GM21423 (cell line): ENCODE measurements around the gene ARL8A.
"Not testable (repeated sequence)": the region's sequence is repeated elsewhere in the genome, so short reads cannot be mapped to it uniquely, and the experiment has no call there.

Experiments
- ATAC-seq: cut with Tn5 transposase; IDR thresholded peaks from one replicate; pipeline ENCODE4 v1.9.1; 2021; ENCODE audit warnings: mild to moderate bottlenecking, moderate library complexity; ENCODE audit not compliant: unreplicated experiment

The ARL8A gene

DNA sequence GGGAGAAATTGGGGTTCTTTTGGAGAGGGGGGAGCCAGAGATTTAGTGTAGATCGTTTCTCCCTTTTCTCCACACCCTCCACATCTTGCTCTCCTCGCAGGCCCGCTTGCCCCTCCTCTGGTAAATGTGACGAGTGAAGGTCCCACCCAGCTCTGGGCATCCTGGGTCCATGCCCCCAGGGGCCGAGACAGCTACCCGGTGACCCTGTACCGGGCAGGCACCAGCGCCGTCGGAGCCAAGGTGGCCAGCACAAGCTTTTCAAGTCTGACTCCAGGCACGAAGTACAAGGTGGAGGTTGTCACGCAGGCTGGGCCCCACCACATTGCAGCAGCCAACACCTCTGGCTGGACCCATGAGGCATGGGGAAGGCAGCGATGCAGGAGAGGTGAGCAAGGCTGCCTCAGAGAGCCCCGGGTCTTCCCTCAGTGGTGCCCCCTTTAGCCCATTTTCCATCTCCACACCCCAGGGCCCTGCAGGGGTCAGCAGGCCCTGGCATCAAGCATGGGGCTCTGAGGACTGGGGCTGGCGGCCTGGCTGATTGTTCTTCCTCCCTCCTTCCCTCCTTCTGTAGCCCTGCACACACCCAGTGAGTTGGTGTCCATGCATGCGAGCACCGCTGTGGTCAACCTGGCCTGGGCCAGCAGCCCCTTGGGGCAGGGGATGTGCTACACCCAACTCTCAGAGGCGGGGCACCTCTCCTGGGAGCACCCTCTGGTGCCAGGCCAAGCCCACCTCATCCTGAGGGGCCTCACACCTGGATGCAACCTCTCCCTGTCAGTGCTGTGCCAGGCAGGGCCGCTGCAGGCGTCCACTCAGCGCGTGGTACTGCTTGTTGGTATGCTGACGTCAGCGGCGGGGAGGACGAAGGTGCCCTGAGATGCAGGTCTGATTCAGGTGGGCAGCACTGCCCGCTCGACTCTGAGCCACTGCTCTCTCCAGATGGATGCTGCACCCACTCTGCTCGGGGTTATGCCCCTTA is 32.7 kb upstream of the ARL8A start:
- ATAC-seq = no peak

DNA sequence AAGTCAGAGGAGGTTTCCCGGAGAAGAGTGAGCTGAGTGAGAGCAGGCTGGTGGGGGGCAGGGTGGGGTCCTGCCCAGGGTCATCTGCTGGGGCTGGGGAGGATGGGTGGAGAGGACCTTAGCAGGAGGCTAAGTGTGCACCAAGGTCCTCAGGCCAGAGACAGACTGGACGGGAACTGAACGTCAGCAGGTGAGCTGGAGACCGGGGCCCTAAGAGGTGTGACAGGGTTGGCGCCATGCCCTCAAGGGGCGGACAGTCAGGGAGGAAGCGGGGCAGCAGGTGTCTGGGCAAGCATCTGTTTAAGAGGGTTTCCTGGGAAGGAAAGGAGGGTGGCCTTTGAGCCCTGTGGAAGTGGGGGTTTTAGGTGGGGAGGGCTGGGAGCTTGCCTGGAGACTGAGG is 29.5 kb upstream of the ARL8A start:
- ATAC-seq = no peak

DNA sequence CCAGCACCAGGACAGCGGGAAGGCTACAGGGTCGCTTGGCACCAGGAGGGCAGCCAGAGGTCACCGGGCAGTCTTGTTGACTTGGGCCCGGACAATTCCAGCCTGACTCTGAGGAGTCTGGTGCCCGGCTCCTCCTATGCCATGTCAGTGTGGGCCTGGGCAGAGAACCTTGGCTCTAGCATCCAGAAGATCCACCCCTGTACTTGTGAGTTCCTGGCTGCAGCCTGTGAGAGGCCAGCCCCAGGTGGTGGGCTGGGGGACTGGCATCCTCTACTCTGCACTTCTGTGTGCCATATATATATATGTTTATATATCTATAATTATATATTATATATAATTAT is 27.4 kb upstream of the ARL8A start:
- ATAC-seq = no peak

DNA sequence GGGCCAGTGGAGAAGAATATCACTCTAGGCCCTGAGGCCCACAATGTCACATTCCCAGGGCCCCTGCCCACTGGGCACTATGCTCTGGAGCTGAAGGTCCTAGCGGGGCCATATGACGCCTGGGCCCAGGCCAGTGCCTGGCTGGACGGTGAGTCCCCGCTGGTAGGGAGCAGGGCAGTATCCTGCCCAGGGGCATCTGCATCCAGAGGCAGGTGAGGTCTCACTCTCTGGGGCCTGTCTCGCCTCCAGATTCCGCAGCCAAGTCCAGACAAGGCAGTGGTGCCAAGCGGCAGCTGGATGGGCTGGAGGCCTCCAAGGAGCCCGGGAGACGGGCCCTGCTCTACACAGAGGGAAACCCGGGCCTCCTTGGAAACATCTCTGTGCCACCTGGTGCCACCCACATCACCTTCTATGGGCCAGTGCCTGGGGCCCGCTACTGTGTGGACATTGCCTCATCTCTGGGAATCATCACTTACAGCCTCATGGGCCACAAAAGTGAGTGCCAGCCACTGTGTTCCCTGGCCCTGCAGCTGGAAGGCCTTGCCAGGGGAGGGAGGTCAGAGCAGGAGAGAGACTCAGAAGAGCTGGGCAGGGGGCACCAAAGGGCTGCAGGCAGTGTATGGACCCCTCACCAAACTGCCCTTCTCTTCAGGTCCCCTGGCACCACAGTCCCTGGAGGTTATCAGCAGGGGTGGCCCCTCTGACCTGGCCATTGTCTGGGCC is 26.9 kb upstream of the ARL8A start:
- no peak for ATAC-seq

DNA sequence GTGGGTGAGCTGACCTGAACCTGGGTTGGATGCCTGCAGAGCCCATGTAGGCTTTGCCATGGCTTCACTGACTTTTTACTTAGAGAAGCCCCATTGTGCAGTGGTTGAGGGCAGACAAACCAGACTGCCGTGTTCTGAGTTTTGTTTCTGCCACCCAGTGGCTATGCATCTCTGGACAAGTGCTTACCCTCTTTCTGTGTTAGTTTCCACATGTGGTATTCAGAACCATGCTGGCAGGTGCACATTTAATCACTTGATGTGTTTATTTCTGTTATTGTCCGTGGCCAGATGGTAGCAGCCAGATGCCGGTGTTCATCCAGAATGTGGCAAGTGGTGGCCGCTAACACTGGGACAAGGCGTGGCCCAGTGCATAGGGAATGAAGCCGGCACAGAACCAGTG is 26.2 kb upstream of the ARL8A start:
- no peak for ATAC-seq

DNA sequence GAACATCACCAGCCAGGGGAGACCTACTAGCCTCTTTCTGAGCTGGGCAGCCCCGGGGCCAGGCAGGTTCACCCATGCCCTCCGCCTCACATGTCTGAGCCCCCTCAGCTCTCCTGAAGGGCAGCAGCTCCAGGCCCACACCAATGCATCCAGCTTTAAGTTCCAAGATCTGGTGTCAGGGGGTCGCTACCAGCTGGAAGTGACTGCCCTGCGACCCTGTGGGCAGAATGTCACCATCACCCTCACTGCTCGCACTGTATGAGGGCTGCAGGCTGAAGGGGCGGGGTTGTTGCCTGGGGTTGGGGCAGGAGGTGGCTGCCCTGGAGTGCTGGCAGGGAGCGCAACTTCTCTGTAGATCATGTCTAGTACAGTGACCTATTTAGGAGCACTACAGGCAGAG is 24.3 kb upstream of the ARL8A start:
- ATAC-seq = no peak

DNA sequence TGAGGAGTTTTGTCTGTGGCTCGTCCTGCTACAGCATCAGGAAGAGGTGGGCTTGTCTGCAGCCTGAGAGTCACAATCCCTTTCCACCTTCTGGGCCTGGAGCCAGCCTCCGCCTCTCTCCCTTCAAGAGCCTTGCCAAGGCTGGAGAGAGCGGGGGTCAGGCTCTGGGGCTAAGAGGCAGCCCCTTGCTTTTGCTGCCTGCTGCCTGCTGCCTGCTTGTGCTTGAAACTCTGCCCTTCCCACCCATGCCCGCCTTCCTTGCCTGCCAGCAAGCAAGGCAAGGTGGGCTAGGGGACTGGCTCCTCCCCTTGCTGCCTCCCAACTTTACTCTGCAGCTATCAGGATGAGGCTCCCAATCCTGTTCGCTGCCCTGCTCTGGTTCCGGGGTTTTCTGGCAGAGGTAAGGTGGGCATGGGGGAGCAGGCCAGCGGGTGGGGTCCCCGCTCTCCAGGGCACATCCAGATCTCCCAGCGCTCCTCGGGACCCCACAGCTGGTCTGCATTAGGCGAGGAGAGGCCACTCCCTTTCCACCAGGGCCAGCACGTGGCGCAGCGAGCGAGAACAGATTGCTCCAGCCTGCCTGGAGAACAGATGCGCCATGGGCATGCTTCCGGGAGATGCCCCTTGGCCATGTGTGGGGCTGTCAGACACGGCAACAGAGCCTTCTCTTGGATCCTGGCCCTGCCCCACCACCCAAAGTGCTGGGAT is 23.3 kb upstream of the ARL8A start:
- no peak for ATAC-seq

DNA sequence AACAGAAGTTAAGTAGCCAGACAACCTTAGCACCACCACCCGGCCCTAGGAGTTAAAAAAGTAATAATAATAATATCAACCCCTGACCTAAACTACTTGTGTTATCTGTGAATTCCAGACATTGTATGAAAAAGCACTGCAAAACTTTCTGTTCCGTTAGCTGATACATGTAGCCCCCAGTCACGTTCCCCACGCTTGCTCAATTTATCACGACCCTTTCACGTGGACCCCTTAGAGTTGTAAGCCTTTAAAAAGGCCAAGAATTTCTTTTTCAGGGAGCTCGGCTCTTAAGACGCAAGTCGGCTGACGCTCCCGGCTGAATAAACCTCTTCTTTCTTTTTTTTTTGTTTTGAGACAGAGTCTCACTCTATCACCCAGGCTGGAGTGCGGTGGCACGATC is 22.5 kb upstream of the ARL8A start:
- not testable (repeated sequence) for ATAC-seq

DNA sequence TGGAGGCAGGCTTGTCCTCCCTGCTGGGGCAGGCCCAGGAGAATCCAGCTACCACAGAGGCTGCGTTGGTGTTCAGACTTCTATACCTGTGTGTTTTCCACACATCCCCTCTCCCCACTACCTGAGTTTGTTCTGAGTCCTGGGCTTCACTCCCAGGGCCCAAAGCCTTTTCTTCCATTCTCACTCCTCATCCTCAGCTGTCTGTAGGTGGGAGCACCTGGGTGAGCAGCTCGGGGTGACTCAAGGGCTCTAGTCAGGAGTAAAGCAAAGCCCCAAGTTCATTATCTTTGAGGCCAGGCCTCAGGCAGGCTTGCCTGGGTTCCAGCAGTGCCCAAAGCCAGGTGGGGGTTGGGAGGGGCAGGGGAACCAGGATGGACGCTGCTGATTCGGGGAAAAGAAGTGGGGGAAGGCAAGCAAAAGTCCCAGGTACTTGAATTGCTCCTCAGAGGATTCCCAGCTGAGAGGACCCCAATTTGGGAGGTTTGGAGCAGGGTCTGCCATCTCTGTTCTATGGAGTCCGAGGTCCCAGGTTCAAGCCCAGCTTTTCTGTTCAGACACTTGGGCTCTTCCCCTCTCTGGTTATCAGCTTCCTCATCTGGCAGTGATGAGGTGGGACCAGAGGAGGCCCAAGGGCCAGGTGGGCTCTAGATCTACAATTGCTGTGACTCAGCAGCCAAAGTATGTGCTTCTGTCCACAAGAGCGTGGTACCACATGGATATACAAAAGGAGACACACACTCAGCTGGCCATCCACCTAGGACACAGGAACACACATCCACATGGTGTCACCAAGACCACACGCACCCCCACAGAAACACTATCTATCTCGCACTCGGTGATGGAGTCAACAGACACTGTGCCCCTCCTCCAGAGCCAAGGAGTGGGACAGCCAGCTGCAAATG is 21.7 kb upstream of the ARL8A start:
- no peak for ATAC-seq

DNA sequence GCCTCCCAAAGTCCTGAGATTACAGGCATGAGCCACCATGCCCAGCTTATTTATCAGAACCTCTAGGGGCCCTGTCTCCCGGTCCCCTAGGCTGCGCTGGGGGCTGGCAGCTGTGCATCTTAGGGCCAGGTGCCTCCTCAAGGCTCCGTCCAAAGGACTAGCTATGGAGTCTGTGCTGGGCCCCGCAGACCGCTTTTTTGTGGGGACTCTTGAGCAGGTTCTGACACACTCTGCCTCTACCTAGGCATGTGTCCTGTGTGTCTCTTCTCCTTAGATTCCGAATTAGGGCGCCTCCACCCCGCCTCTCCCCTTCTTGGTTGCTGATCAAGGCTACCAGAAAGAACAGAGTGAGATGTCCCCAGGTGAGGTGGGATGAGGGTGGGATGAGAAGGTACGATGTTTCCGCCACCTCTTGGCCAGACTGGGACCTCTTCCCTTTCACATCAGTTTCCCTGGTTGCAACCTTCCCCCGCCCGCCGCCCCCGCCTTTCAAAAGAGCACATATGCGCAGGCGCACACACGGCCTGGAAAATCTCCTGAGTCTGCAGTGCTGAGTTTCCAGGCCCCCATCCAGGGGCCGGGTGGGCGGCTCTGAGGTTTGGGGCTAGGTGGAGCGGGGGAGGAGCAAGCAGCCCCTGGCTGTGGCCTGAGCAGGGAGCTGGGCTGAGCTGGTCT is 20.9 kb upstream of the ARL8A start:
- no peak for ATAC-seq

DNA sequence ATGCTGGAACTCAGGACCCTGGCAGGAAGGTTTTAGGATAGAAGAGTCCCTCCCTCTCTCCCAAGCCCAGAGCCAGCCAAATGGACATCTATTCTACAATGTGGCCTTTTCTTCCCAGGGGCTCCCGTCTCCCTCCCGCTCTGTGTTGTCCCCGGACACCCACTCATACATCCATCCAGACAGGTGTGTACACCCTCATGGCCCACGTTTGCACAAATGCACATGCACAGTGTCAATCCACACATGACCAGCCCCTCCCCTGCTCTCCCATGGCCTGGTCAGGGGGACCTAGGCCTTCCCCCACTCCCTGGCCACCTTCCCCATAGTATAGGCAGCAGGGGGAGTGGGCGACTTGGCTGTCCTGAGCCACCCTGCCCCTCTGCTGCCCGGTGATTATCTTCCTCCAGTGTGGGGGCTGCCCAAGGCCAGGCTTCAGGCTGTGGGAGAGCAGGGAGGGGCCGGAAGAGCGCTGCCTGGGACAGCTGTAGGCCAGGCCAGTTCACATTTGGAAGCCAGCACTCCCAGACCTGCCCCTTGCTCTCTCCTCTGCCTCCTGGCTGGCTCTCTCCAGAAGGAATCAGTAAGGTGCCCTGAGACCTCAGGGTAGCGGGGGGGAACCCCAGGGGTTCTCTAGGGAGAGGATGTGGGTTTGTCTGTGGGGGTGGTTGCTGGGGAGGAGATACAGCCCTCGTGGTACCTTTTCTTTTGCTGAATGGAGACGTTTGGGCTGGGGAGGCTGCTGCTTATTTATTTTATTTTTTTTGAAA is 19.9 kb upstream of the ARL8A start:
- ATAC-seq = peak; percentile 50

DNA sequence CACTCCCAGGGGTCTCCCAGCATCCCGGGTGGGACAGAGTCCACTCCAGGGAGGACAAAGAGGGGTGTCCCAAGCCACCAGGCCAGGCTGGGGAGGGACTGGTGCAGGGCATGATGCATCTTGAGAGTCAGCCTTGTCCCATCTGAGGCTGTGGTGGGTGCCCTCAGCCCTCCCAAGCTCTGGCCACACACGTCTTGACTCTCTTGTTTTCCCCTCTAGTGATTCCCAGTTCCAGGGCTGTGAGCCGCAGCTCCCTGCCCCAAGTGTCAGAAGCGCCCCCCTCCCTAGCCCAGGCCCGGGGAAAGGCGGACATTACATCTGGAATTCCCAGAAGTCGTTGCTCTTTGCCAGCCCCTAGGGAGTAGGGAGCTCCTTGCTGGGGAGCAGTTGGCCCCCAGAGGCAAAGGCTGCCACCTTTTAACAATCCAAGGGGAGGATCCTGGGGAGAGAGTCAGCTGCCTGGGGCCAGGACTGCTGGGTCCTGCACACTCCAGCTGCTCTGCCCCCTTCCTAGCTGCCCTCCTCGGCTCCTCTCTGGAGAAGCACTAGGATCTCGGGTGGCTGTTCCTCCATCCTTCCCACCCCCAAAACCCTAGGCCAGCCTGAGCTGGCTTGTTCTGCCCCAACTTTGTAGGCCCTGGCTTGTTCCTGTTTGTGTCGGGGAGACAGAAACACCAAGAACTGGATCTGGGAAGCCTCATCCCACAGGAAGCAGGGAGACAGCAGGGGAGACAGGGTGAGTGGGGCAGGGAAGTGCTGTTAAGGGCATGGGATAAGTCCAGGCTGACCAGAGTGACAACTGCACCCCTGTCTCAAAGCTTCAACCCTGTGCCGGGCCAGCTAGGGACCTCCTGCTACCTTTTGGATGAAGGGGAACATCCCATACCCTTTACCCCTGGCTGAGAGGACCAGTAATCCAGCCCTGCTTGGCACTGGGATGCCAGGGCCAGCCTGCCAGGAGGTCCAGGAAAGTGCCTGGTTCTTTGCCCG is 19.0 kb upstream of the ARL8A start:
- no peak for ATAC-seq

DNA sequence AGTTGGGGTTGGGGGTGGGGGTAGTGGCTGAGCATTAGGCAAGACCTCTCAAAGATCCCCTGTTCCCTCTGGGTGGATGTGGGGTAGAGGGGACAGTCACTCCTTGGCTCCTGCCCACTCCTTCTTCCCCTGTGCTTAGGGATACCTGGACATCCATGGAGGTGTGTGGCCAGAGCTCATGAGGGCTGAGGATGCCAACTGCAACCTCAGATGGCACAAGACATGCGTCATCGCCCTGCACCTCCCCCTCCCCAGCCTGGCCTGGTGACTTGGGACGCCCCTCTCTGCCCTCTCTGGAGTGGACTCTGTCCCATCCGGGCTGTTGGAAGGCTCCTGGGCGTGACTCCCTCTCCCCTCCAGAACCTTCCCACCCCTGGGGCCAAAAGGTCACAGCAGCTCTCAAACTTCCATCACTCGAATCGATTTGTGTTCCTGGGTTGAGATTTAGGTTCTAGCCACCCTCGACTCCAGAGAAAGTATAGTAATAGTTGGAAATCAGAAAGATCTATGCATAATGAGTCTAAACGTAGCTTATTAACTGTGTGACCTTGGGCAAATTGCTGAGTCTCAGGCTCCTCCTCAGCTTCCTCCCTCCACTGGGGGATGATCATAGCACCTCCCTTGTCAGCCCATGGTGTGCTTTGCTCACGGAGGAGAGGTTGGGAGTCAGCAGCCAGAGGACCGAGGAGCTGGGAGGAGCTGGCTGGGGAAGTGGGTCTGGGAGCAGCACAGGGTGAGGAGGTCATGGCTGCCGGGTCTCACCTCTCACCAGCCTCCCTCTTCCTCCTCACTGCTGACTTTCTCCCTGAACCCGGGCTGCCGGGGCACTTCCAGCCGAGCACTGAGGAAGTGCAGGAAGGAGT is 18.1 kb upstream of the ARL8A start:
- no peak for ATAC-seq

DNA sequence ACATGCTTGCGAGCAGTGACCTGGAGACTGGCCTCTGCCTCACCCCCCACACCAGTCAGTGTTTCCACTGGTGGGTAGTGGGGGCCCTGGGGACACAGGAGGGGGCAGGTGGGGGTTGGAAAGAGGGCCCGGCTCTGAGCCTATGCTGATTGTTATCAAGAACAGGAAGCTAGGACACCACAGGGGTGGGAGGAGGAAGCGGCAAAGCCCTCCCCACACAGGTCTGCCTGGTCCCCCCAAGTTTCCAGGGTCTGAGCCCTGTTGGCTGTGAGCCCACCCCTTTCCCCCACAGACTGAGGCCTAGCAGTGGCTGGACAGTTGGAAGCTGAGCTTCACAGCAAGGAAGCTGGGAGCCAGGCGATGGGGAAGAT is 17.5 kb upstream of the ARL8A start:
- peak; percentile 27 for ATAC-seq

DNA sequence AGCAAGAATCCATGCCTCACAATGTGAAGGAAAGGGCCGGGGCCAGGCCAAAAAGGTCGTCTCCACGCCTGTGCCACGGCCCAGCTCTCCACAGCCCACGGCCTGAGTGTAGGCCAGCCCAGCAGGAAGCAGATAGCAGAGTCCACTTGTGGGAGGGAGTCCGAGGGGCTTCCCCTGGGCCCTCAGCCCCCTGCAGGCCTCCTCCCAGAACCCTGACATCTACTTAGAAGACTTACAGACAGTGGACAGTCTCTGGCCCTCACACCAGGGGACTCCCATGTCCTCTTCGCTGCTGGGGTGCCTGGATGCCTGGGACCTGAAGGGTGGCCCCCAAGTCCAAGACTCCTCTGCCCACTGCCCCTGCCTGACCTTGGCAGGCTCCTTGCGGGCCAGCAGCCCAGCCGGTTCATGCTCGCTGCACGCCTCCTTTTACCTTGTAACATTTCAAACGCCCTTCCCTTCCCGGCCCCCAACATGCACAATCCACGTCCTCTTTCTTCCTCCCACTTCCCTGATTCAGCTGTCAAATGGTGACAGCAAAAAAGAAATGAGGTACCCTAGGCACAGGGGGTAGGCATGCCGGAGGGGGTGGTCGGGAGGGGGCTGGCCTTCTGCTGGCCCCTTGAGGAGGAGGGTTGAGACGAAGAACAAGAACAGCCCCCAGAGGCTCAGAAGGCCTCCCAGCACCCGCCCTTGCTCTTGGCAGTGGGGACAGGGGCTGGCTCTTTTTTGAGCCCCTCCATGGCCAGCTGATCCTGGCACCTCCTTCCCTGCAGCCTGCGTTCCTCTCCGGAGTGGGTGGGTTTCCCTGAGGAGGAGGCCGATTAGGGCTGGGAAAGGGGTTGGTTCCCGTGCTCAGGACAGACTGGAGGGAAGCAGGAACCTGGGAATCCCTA is 16.9 kb upstream of the ARL8A start:
- ATAC-seq = no peak

DNA sequence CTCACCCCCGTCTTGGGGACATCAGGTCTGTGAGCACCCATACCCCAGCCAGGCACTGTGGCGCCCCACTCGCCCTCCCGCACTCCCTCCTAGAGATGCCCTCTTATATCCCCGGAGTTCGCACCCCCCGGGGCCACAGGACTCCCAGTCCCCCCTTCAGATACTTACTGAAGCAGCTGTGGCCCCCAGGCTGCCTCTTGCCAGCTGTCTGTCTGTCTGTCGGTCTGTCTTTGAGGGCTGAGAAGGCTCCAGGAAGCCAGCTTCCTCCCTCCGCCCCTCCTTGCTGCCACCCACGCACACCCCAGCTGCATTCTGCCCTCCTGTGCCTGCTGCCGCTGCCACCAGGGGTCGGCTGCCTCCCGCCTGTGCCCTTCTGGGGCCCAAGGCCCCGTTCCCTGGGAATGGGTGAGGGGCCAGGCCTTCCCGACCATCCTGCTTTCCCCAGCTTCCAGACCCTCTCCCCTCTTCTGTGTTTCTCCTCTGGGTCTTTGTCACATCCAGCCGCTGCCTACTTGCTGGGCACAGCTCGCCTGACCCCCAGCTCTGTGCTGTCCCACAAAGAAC is 15.9 kb upstream of the ARL8A start, which contains the start of gene PTPN7:
Gene PTPN7, minus strand, starts transcription at position 226 of the 564 bp plus-strand sequence. CDS start 1,200 bp downstream, outside the sequence.
- no peak for ATAC-seq
